GM18505 (cell line): ENCODE results near the gene TMPRSS5.

Experiments used
- ATAC-seq: cut with Tn5 transposase; IDR thresholded peaks from one replicate; pipeline ENCODE4 v1.9.1; 2021; ENCODE audit not compliant: unreplicated experiment
- POLR2A ChIP-seq: IDR thresholded peaks from 4 replicates; pipeline ENCODE4 v1.6.1; 2011; ENCODE audit warnings: borderline replicate concordance; ENCODE audit not compliant: insufficient read depth, insufficient read length; ENCODE audit errors: extremely low read depth

TMPRSS5 gene

DNA sequence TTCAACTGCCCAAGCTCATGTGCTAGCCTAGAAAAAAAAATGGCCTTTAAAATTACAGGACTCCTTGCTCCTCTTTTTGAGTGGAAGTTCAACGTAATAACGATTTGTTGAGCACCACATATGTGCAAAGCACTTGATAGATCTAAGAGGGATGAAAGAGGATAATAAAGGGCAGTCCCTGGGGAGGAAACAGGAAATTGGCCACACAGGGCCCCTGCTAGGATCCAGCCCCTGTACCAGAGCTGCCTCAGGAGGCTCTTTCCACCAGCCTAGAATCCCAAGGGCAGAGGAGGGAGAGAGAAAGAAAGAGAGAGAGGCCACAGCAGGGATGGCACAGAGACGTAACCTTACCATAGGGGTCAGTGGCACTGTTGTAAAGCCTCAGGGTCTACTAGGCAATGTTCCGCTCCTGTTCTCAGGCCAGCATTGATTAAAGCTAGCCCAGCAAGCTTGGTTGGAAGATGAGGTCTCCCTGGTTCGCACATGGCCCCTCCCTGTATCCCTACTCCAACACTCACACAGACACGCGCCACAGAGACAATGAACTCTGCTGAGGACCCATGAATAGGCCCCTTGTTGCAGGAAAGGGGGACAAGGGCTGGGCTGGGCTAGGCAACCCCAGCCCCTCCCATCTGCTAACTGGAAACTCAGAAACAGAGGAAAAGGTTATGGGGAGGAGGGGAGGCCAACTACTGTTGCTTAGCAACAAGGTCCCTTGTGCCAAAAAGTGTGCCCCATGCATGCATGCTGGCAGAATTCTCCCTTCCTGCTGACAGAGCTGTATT lies at the start of gene TMPRSS5:
Gene TMPRSS5, minus strand, starts transcription at position 438 of the 785 bp plus-strand sequence. Its CDS starts 84 bp downstream, at position 354.
- no peak for TF ChIP-seq POLR2A
- ATAC-seq, result no peak

DNA sequence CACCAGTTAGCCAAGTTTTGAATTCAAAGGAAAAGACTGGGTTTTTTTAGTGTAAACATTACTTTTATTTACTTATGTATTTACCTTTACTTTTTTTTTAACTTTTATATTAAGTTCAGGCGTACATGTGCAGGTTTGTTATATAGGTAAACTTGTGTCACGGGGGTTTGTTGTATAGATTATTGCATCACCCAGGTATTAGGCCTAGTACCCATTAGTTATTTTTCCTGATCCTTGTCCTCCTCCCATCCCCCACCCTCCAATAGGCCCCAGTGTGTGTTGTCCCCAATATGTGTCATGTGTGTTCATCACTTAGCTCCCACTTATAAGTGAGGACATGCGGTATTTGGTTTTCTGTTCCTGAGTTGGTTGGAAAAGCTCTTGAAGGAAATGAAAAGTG lies 46.8 kb upstream of the TMPRSS5 start:
- no peak for ATAC-seq
- TF ChIP-seq POLR2A, result no peak

DNA sequence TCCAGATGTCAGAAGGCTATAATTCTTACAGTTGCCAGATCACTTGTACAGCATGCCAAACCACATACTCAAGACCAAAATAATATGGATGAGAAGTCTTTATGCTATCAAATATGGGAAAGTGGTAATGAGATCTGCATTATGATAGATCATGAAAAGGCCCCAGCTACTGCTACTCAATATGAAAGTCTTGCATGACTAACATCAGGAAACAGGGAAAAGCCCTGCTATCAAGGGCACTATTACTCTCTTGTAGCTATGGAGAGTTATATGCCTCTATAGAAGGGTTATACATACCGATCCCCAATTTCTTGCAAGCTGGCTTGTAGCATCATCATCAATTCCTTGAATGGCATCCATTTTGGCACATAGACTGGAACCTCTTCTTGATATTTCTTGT lies 30.2 kb upstream of the TMPRSS5 start:
- no peak for TF ChIP-seq POLR2A
- no peak for ATAC-seq

DNA sequence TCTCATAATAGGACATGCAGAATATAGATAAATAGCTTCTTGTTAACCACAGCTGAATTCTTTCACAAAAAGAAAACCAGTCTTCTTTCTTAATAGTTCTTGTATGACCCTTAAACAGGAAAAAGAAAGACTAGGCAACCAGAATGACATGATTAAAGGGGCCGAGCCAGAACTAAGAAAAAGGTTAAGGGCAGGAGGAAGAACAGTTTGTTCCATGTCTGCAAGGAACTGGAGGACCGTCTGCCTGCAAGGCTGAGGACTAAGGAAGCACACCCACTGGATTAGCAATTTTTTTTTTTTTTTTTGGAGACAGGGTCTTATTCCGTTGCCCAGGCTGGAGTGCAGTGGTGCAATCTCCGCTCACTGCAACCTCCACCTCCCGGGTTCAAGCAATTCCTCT lies 26.0 kb upstream of the TMPRSS5 start:
- TF ChIP-seq POLR2A, result no peak
- ATAC-seq, result no peak

DNA sequence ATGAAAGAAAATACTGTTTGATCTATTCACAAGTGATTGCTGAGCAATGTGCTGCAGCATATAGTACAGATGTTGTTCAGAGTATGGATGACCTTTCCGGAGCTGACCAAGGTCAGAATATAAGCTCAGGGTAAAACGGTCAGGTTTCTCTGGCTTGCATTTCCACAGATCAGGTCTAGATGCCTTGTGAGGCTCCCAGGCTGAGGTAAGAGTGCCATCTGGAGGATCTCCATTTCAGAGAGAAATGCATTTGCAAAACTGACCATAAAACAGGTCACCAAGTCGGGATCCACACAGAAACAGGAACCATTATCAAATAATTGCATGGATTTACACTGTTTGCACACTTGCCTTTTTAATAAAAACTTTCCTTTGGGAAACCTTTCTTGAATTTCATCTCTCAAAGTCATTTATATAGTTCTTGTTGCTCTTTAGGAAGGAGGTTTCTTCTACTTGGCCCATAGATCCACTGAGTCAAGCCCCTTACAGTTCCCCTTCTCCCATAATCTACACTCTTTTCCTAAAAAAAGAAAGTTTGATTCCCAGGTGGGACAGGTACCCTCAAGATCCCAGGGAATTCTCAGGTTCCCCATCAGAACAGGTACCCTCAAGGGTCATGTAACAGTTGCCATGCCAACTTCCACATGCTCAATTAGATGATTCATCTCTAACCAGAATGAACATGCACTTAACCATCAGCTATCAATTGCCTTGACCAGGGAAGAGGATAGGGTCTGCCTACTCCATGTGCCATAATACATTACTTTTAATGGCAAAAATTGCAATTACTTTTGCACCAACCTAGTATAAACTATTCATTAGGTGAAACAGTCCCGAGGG lies 25.0 kb upstream of the TMPRSS5 start:
- ATAC-seq, result no peak
- TF ChIP-seq POLR2A, result no peak

DNA sequence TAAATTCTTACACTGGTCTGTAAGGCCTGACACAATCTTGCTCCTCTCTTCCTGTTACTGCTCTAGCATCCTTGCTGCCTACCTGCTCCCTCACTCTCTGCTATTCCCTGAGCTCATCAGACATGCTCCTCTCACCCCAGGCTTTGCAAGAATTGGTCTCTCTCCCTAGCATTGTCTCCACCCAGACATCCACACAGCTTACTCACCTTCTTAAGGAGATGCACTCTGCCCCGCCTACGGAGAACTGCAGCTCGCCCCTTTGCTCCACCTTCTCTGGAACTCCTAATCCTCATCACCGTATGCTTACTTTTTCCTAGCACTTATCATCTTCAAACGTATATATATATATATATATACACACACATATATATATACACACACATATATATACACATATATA lies 23.3 kb upstream of the TMPRSS5 start:
- no peak for ATAC-seq
- TF ChIP-seq POLR2A, result no peak

DNA sequence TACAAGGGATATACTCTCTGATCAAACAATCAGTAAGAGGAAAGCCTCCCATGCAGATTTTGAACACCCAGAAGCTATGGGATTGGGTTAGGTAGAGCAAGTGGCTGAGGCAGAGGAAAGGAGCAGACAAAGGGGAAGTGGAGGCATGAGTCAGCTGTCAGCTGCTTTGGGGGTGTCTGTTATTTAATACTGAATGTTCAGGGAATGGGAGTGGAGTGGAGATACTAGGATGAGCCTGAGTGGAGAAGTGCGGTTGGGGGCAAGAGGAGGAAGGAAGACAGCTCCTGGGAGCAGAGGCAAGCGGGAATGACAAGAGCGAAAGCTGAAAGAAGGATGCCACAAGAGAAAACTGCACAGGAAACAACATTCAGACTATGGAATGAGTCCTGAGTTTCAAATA lies 22.7 kb upstream of the TMPRSS5 start:
- TF ChIP-seq POLR2A, result no peak
- ATAC-seq, result no peak

DNA sequence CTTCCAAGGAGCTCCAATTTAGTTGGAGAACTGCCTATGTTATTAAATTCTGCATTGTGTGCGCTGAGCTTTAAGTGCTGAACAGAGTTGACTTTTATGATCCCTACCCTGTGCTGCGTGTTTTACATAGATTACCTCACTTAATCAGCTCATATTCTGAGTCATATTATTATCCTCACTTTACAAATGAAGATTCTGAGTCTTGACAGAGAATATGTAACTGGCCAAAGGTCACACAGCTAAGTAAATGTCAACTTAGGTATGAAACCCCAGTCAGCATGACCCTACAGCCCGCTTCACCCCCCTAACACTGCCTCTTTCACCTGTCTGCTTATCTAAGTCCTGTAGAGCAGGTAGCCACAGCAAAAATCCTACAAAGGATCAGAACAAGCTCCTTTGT lies 19.8 kb upstream of the TMPRSS5 start:
- ATAC-seq, result no peak
- TF ChIP-seq POLR2A, result no peak

DNA sequence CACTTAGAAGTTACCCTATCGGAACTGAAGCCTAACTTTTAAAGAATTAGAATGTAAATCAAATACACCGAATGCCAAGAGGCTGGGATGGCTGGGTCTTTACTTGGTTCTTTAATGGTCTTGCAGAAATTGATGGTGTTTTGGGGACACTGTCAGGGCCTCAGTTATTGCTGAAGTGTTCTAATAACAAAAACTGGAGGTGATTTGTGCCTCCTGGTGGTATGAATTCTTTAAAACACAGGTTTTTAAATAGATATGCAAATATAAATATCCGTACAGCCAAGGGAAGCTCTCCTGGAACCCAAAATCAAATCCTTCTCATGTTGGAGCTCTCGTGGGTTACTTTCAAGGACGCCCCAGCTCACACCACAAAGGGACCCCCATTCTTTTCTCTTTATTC lies 19.3 kb upstream of the TMPRSS5 start:
- ATAC-seq, result no peak
- no peak for TF ChIP-seq POLR2A

DNA sequence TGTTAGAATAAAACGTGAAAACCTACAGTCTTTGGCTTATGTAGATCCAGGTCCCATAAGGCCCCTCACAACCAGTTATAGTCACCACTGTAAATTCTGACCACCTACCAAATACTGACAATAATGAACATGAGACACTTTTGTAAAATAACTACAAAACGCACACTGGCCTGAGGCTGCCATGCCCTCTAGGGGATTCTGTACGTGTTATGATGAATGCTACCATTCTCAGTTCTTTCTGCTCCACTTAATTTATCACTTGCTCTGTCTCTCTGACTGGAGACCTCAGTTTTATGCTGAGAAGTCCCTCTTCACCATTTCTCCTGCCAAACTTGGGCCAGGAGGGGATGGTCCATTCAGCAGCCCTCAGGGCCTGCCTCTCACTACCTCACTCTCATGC lies 18.7 kb upstream of the TMPRSS5 start:
- TF ChIP-seq POLR2A, result no peak
- no peak for ATAC-seq

DNA sequence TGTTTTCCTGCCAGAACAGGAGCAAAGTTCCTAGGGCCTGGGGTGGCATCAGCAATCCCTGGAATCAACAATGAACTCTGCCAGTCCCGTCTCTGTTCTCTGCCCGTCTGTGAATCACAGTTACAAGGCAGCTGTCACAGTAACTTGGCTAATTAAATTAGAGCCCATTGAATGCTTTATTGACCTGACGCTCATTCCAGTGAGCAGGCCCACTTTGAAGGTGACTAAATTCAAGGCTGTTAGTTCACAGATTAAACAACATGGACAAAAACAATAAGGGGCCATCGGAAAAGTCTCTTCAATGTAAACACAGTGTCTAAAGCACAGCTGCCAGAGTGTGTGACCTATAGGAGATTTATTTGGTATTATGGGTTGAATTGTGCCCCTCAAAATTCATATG lies 17.7 kb upstream of the TMPRSS5 start:
- ATAC-seq, result no peak
- no peak for TF ChIP-seq POLR2A

DNA sequence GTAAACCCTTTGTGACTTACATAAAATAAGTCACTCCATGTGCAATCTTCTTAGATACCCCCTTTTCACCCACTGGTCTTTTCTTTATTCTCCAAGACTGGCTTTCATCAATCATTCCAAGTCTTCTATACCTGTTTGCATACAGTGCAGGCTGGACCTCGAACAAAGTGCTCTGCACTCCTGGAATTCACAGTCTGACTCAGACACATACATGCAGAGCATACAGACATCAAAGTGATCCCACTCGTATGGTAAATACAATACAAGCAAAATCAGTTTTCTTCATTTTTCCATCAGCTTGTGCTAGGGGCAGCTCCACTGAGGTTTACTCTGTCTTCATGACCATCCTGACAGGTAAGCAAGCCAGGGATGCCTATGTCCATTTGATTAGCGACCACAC lies 16.8 kb upstream of the TMPRSS5 start:
- no peak for ATAC-seq
- TF ChIP-seq POLR2A, result no peak

DNA sequence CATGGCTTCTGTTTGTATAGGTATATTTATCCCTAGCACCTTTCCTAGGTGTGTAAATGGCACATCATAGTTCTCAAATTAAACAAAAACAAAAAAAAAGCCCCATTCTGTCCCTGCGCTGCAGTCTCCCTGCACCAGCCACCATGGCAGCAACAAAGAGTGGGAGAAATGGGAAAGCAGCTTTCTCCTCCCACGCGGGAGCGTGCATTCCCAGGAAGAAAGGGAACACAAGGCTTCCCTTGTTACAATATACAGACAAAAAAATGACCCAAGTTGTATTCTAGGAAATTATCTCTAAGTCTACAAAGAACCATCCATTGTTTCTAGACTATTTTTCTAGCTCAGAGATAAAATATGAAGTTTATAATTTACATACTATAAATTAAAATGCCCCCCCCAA lies 16.1 kb upstream of the TMPRSS5 start:
- no peak for ATAC-seq
- no peak for TF ChIP-seq POLR2A
